GM12873 (cell line): Measurements from ENCODE around the gene WFDC9.

Experiments used
- TF ChIP-seq, protein P1 (sequence below): IDR thresholded peaks from 2 replicates; pipeline ENCODE4 v1.5.1; 2012; ENCODE audit warnings: low read depth, mild to moderate bottlenecking, moderate library complexity, low read length, control low read depth; ENCODE audit not compliant: insufficient read depth; ENCODE audit errors: missing control alignments

WFDC9 gene

DNA sequence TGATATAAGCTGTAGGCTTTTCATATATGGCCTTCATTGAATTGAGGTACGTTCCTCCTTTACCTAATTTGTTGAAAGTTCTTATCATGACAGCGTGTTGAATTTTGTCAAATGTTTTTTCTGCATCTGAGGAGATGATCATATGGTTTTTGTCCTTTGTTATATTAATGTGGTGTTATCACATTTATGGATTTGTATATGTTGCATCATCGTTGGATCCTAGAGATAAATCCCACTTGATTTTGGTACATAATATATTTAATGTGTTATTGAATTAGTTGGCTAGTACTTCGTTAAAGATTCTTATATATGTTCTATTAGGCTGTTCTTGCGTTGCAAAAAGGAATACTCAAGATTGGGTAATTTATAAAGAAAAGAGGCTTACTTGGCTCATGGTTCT is 8.6 kb upstream of the WFDC9 start:
- TF ChIP-seq, protein P1, sequence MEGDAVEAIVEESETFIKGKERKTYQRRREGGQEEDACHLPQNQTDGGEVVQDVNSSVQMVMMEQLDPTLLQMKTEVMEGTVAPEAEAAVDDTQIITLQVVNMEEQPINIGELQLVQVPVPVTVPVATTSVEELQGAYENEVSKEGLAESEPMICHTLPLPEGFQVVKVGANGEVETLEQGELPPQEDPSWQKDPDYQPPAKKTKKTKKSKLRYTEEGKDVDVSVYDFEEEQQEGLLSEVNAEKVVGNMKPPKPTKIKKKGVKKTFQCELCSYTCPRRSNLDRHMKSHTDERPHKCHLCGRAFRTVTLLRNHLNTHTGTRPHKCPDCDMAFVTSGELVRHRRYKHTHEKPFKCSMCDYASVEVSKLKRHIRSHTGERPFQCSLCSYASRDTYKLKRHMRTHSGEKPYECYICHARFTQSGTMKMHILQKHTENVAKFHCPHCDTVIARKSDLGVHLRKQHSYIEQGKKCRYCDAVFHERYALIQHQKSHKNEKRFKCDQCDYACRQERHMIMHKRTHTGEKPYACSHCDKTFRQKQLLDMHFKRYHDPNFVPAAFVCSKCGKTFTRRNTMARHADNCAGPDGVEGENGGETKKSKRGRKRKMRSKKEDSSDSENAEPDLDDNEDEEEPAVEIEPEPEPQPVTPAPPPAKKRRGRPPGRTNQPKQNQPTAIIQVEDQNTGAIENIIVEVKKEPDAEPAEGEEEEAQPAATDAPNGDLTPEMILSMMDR = no peak

DNA sequence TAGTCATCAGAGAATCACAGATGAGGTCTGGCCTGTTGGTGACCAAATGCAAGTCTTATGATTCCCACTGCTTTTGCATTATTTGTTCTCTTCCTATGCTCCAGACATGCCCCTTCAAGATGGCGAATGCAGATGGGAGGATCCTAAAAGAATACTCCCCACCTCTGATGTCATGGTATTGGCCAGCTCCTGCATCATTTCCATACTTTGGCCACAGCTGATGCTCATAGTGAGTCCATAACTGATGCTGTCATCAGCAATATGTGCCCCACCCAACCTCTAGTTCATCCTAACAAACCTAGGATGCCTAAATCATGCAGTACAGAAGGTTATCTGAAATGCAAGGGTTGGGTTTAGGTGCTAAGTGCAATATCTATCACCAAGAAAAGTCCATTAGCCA is 5.4 kb upstream of the WFDC9 start:
- TF ChIP-seq, protein P1 = no peak

DNA sequence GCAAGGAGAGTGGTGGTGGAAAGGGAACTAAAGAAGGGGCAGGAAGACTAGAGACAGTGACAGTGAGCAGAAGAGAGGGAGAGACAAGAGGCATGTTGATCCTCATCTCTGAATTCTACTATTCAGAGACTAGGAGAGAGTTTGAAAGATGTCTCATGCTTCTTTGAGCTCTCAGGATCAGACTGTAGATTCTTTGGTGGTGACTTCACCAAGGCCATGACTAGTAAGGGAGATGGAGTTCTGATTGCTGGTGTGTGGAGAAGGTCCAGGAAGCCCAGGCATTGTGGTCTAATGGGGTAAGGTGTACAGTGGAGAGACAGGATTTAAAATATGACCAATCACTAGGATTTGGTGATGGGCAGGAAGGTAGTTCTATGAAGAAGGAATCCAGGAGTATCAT is 713 bp downstream of the WFDC9 start:
- TF ChIP-seq, protein P1 = no peak

DNA sequence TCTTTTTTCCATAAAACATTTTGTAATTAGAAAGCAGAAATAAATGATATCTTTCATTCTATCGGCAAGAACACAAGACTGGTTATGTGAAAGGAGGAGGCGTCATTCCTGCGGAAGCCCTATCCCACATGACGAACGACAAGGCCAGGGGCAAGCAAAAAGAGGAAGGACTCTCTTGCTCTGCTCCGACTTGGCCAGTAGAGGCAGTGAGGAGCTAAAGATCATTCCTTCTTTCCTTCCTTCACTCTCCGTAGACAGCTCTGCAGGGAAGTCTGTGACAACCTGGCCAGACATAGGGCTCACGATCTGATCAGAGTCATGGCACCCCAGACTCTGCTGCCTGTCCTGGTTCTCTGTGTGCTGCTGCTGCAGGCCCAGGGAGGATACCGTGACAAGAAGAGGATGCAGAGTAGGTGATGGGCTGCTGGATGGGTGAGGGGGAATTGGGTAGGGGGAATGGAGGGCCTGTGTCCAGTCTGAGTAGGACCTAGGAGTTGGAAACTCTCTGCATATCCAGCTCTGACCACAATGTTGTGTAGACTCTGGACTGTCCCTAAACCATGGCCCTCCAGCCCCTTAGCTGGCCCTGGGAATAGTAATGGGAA is 1.5 kb downstream of the WFDC9 start, which contains the start of gene WFDC10A:
Gene WFDC10A, plus strand, starts transcription at position 244 of the 605 bp plus-strand sequence. Its CDS starts 75 bp downstream, at position 319.
- TF ChIP-seq, protein P1 = peak; percentile 95

DNA sequence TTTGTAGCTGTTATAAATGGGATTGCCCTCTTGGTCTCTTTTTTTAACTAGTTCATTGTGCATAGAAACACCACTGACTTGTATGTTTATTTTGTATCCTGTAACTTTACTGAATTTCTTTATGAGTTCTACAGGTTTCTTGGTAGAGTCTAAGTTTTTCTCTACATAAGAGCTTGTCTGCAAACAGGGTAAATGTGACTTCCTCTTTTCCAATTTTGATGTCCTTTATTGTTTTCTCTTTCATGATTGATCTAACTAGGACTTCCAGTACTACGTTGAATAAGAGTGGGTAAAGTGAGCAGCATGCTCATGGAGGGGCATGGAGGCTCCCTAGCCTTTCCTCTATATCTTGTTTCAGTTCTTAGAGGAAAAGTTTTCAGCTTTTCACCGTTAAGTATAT is 4.5 kb downstream of the WFDC9 start:
- TF ChIP-seq, protein P1 = no peak

DNA sequence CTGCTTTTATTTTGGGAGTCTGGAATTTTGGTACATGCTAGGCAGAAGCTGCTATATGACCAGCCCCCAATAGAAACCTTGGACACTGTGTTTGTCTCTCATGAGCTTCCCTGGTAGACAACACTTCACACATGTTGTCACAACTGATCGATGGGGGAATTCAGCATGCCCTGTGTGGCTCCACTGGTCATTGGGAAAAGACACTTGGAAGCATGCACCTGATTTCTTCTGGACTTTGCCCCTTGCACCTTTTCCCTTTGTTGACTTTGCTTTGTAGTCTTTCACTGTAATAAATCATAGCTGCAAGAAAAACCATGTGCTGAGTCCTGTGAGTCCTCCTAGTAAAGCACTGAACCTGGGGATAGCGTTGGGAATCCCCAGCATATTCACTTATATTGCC is 9.5 kb downstream of the WFDC9 start:
- TF ChIP-seq, protein P1 = no peak

DNA sequence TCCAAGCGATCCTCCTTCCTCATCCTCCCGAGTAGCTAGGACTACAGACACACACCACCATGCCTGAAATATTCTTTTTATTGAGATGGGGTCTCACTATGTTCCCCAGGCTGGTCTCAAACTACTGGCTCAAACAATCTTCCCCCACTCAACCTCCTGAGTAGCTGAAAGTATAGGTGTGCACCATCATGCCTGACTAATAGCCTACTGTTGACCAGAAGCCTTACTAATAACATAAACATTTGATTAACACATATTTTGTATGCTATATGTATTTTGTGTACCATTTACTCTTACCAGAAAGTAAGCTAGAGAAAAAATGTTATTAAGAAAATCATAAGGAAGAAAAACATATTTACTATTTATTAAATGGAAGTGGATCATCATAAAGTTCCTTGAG is 13.5 kb downstream of the WFDC9 start:
- TF ChIP-seq, protein P1 = no peak
